H1 (cell line): Measurements from ENCODE around the gene BBS9. TPM values are rescaled to one million over a fixed set of nuclear protein-coding genes. Genes with fewer than 3 reads are reported as not detected.
A peak's percentile ranks its signal among the peaks of the same experiment; 100 is the strongest.

Experiments
- CTCF ChIA-PET: fragments of 300-600 bp; sonication (Branson Sonifier 250); formaldehyde crosslinking; loops from one replicate; lab custom pipeline; 2021; ENCODE audit not compliant: partially characterized antibody; lab: Charles Lee
- POLR2A ChIA-PET: fragments of 300-600 bp; sonication (Branson Sonifier 250); formaldehyde crosslinking; loops from one replicate; lab custom pipeline; 2021; ENCODE audit warnings: inconsistent platforms; ENCODE audit not compliant: partially characterized antibody; lab: Charles Lee
- DNase-seq, 2 experiments: peaks; one replicate each; pipeline versions ENCODE4 v3.0.0 to v3.0.0-alpha.2; 2010 to 2022; ENCODE audit warnings: low spot score in 2 of 2, low read depth in 1 of 2, mixed read lengths in 1 of 2
- FAIRE-seq: peaks from 2 replicates; lab custom pipeline; 2011; peaks lifted over from hg19 to GRCh38; lab: Jason Lieb, UNC
- H2AFZ ChIP-seq: 2 replicates; pipeline ENCODE4 v1.8.1; 2012; ENCODE audit warnings: low read length, inconsistent platforms
- H2AK5ac ChIP-seq: 2 replicates; pipeline ENCODE4 v1.6.1; 2013; ENCODE audit warnings: low read depth, low read length
- H2BK120ac ChIP-seq: replicated peaks from 2 replicates; pipeline ENCODE3; 2013; ENCODE audit warnings: low read depth, low read length, inconsistent platforms
- H2BK12ac ChIP-seq: 2 replicates; pipeline ENCODE4 v1.6.1; 2013; ENCODE audit warnings: low read depth, low read length
- H2BK15ac ChIP-seq: 2 replicates; pipeline ENCODE4 v1.6.1; 2013; ENCODE audit warnings: low read length
- H2BK20ac ChIP-seq: 2 replicates; pipeline ENCODE4 v1.6.1; 2013; ENCODE audit warnings: low read length
- H2BK5ac ChIP-seq: 2 replicates; pipeline ENCODE4 v1.6.1; 2013; ENCODE audit warnings: low read depth, low read length
- H3K14ac ChIP-seq: 2 replicates; pipeline ENCODE4 v1.6.1; 2013; ENCODE audit warnings: inconsistent platforms; ENCODE audit not compliant: insufficient read length
- H3K18ac ChIP-seq: 2 replicates; pipeline ENCODE4 v1.6.1; 2013; ENCODE audit warnings: low read length; ENCODE audit errors: extremely low read depth
- H3K23ac ChIP-seq: 2 replicates; pipeline ENCODE4 v1.6.1; 2013; ENCODE audit warnings: inconsistent platforms; ENCODE audit not compliant: insufficient read length
- H3K23me2 ChIP-seq: 2 replicates; pipeline ENCODE4 v1.6.1; 2013; ENCODE audit warnings: low read depth, low read length
- H3K27ac ChIP-seq: 2 replicates; pipeline ENCODE4 v1.6.1; 2011; ENCODE audit warnings: low read depth, low read length, inconsistent platforms
- H3K27me3 ChIP-seq, 4 experiments: replicated peaks in 1 of 4; 1 replicate in 1 of 4; 2 replicates in 3 of 4; pipeline versions ENCODE4 v1.6.1 to v1.8.1; 2011 to 2013; ENCODE audit warnings: low read length in 3 of 4, mild to moderate bottlenecking in 3 of 4, inconsistent platforms in 2 of 4, mixed read lengths in 2 of 4, moderate library complexity in 1 of 4; ENCODE audit not compliant: control insufficient read depth in 3 of 4, insufficient read depth in 3 of 4; ENCODE audit errors: extremely low read depth in 1 of 4
- H3K36me3 ChIP-seq, 4 experiments: 2 replicates each; pipeline versions ENCODE4 v1.6.1 to v1.8.1; 2011 to 2013; ENCODE audit warnings: mild to moderate bottlenecking in 4 of 4, low read length in 3 of 4, moderate library complexity in 2 of 4, control low read depth in 1 of 4, inconsistent platforms in 1 of 4; ENCODE audit not compliant: insufficient read depth in 4 of 4, control insufficient read depth in 2 of 4
- H3K4ac ChIP-seq: replicated peaks from 2 replicates; pipeline ENCODE3; 2013; ENCODE audit warnings: low read length, low read depth, mixed read lengths, inconsistent platforms; ENCODE audit not compliant: insufficient read length
- H3K4me1 ChIP-seq, 4 experiments: replicated peaks in 1 of 4; 1 replicate in 1 of 4; 2 replicates in 3 of 4; pipeline versions ENCODE4 v1.6.1 to v1.8.1; 2011 to 2013; ENCODE audit warnings: low read length in 3 of 4, inconsistent platforms in 2 of 4, mixed read lengths in 1 of 4; ENCODE audit not compliant: insufficient read depth in 4 of 4, control insufficient read depth in 3 of 4
- H3K4me2 ChIP-seq, 2 experiments: 2 replicates each; pipeline versions ENCODE4 v1.6.1 to v1.8.1; 2011 to 2013; ENCODE audit warnings: low read depth in 2 of 2, low read length in 2 of 2, control low read depth in 1 of 2, inconsistent platforms in 1 of 2, mild to moderate bottlenecking in 1 of 2; ENCODE audit not compliant: insufficient read depth in 1 of 2
- H3K4me3 ChIP-seq, 4 experiments: fragments of 200-600, 300-600 bp in 1 of 4; sonication (generic), shearing (Covaris generic), sonication (Bioruptor Twin) in 1 of 4; 2 replicates each; pipeline versions ENCODE4 v1.5.1 to v1.8.1; 2011 to 2016; ENCODE audit warnings: low read length in 4 of 4, low read depth in 3 of 4, control low read depth in 2 of 4, inconsistent platforms in 2 of 4, mild to moderate bottlenecking in 2 of 4, mixed read lengths in 1 of 4, moderate library complexity in 1 of 4; ENCODE audit not compliant: insufficient read depth in 2 of 4; ENCODE audit errors: extremely low read depth in 1 of 4
- H3K56ac ChIP-seq: replicated peaks from 2 replicates; pipeline ENCODE3; 2013; ENCODE audit warnings: low read depth, mild to moderate bottlenecking, mixed read lengths, low read length, inconsistent platforms; ENCODE audit not compliant: insufficient read length
- H3K79me1 ChIP-seq: 2 replicates; pipeline ENCODE4 v1.6.1; 2013; ENCODE audit warnings: low read depth, low read length, control low read depth
- H3K79me2 ChIP-seq, 2 experiments: 2 replicates each; pipeline versions ENCODE4 v1.6.1 to v1.8.1; 2012 to 2013; ENCODE audit warnings: low read length in 2 of 2, mild to moderate bottlenecking in 2 of 2, inconsistent platforms in 1 of 2; ENCODE audit not compliant: insufficient read depth in 2 of 2, control insufficient read depth in 1 of 2
- H3K9ac ChIP-seq, 4 experiments: replicated peaks in 1 of 4; 1 replicate in 1 of 4; 2 replicates in 3 of 4; pipeline versions ENCODE4 v1.6.1 to v1.8.1; 2011 to 2013; ENCODE audit warnings: low read depth in 3 of 4, low read length in 3 of 4, control low read depth in 2 of 4, mild to moderate bottlenecking in 2 of 4, moderate library complexity in 2 of 4, inconsistent platforms in 1 of 4; ENCODE audit errors: extremely low read depth in 1 of 4
- H3K9me3 ChIP-seq, 2 experiments: 2 replicates each; pipeline versions ENCODE4 v1.6.1 to v1.8.1; 2012 to 2013; ENCODE audit warnings: mild to moderate bottlenecking in 2 of 2, moderate library complexity in 2 of 2, control low read depth in 1 of 2, inconsistent platforms in 1 of 2, low read depth in 1 of 2, low read length in 1 of 2, mixed read lengths in 1 of 2; ENCODE audit not compliant: insufficient read depth in 2 of 2
- H4K20me1 ChIP-seq, 2 experiments: replicated peaks in 1 of 2; 2 replicates each; pipeline versions ENCODE3 to v1.8.1; 2011 to 2013; ENCODE audit warnings: inconsistent platforms in 2 of 2, low read length in 2 of 2, mild to moderate bottlenecking in 1 of 2; ENCODE audit not compliant: insufficient read depth in 2 of 2, control insufficient read depth in 1 of 2
- H4K5ac ChIP-seq: 2 replicates; pipeline ENCODE4 v1.6.1; 2013; ENCODE audit warnings: low read length, low read depth, mixed read lengths, inconsistent platforms; ENCODE audit not compliant: insufficient read length
- H4K8ac ChIP-seq: 2 replicates; pipeline ENCODE4 v1.8.0; 2013; ENCODE audit warnings: mild to moderate bottlenecking, moderate library complexity, low read length, inconsistent platforms; ENCODE audit not compliant: insufficient read depth; ENCODE audit errors: extremely low read depth
- H4K91ac ChIP-seq: replicated peaks from 2 replicates; pipeline ENCODE3; 2013; ENCODE audit warnings: low read length, mixed read lengths, inconsistent platforms; ENCODE audit not compliant: insufficient read length
- EGR1 ChIP-seq: IDR thresholded peaks from 2 replicates; pipeline ENCODE4 v1.6.1; 2011; ENCODE audit warnings: low read depth, low read length, borderline replicate concordance
- GTF2F1 ChIP-seq: IDR thresholded peaks from 2 replicates; pipeline ENCODE4 v1.6.1; 2012; ENCODE audit warnings: low read depth, low read length, improper control_type of control experiment, borderline replicate concordance
- HDAC2 ChIP-seq, 2 experiments: fragments of 300-600 bp in 1 of 2; sonication (generic) in 1 of 2; IDR thresholded peaks; 2 replicates each; pipeline ENCODE4 v1.6.1; 2011 to 2012; ENCODE audit warnings: low read depth in 2 of 2, low read length in 2 of 2, mild to moderate bottlenecking in 2 of 2, moderate library complexity in 2 of 2, borderline replicate concordance in 1 of 2, inconsistent platforms in 1 of 2
- HDAC6 ChIP-seq: IDR thresholded peaks from one replicate; pipeline ENCODE4 v1.7.1; 2012; ENCODE audit warnings: low read depth, mild to moderate bottlenecking, inconsistent platforms, low read length, moderate library complexity
- KDM5A ChIP-seq: fragments of 200-600 bp; IDR thresholded peaks from 2 replicates; pipeline ENCODE4 v1.7.1; 2012; ENCODE audit warnings: mild to moderate bottlenecking, low read length, inconsistent platforms, mixed read lengths
- POLR2A ChIP-seq, 2 experiments: IDR thresholded peaks; 1 replicate in 1 of 2; 2 replicates in 1 of 2; pipeline ENCODE4 v1.6.1; 2011; ENCODE audit warnings: low read depth in 2 of 2, low read length in 2 of 2, mild to moderate bottlenecking in 2 of 2; ENCODE audit errors: control extremely low read depth in 1 of 2
- POLR2AphosphoS5 ChIP-seq: IDR thresholded peaks from 2 replicates; pipeline ENCODE4 v1.6.1; 2011; ENCODE audit warnings: low read depth, low read length
- SIX5 ChIP-seq: IDR thresholded peaks from 2 replicates; pipeline ENCODE4 v1.6.1; 2011; ENCODE audit warnings: mild to moderate bottlenecking, low read depth, low read length
- TAF1 ChIP-seq: IDR thresholded peaks from 2 replicates; pipeline ENCODE4 v1.6.1; 2011; ENCODE audit warnings: mild to moderate bottlenecking, low read depth, low read length
- TAF7 ChIP-seq: optimal IDR thresholded peaks from 2 replicates; pipeline ENCODE3; 2011; ENCODE audit warnings: low read depth, mild to moderate bottlenecking, inconsistent platforms, low read length, moderate library complexity, borderline replicate concordance
- TBP ChIP-seq: IDR thresholded peaks from 2 replicates; pipeline ENCODE4 v1.6.1; 2011; ENCODE audit warnings: low read depth, low read length, improper control_type of control experiment
- USF2 ChIP-seq: IDR thresholded peaks from 2 replicates; pipeline ENCODE4 v1.6.1; 2011; ENCODE audit warnings: low read length, improper control_type of control experiment
- whole genome bisulfite sequencing, 2 experiments: shearing (Covaris generic) in 1 of 2; methylation state at CpG; one replicate each; pipeline versions ENCODE4 v1.1.6 to v1.1.7; 2013 to 2015; ENCODE audit warnings: low lambda C conversion rate in 2 of 2, mixed read lengths in 2 of 2, inconsistent platforms in 1 of 2, low coverage in 1 of 2, missing lambda C conversion rate in 1 of 2; ENCODE audit not compliant: insufficient replicate concordance in 2 of 2, insufficient coverage in 1 of 2, insufficient read length in 1 of 2; ENCODE audit errors: extremely low coverage in 1 of 2, missing lambda C conversion rate in 1 of 2; 5-methylcytosine and 5-hydroxymethylcytosine counted together
- polyA plus RNA-seq, 7 experiments: library from polyadenylated mRNA; depleted of rRNA in 3 of 7; stranded (reverse) in 5 of 7; unstranded in 2 of 7; fragments of >200 nt in 5 of 7; fragments of 200-250 nt in 2 of 7; gene quantifications; 1 replicate in 5 of 7; 2 replicates in 1 of 7; 4 replicates in 1 of 7; pipeline versions ENCODE4 v1.2.1 to v1.2.3, GENCODE V29; 2011 to 2013; ENCODE audit warnings: missing spikeins in 2 of 7, mixed read lengths in 2 of 7
- total RNA-seq: library from RNA; stranded (reverse); fragmentation: NEBNext Ultra II Directional; extraction: Animal tissue kit (Norgen Biotek cat#: 25700); gene quantifications from 2 replicates; pipeline ENCODE4 v1.2.1, GENCODE V29; 2021

The BBS9 gene
- total and polyA plus RNA-seq, 2 of the 8 experiments (the other 6 are each of a cell fraction or from before 2014, with no cell fraction given): 22.3 to 37.0 TPM

DNA sequence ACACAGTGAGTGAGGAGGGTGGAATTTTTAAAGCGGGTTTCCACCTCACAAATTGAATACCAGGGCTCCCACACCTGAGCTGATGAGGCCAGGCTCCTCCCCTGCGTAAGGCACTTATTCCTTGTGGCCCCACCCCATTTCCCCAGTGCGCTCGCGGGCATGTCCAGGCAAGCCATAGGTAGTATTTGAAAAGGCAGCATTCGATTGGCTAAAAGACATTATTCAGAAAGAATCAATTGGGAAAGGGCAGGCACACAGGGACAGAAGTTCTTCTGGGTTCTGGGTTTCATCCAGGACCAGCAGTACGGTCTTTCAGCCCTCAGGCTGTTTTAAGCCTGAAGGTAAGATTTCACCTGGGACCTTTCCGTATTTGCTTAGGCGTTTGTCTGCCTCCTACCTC is 222.3 kb downstream of the BBS9 start:
- Histone ChIP-seq H3K23me2 (no peaks in the 10 kb centered on the region), H2AK5ac (no peak overlapping the region), H2AFZ (peak overlapping the region; percentile 20; the same call in 1 of the 2 replicates), H3K4me3 (peak overlapping the region; percentile 24 to 55 (median 28); a peak in 5 of 8 replicates), H2BK15ac (no peak overlapping the region), H3K4me1 (peaks cover 0 to 10% (median 0%) of the 10 kb centered on the region in 4 experiments; a peak in 1 of 7 replicates), H3K9me3 (no peaks in the 10 kb centered on the region), H2BK5ac (peak overlapping the region; percentile 84), H3K79me1 (no peaks in the 10 kb centered on the region), H3K79me2 (peaks cover 0 to 43% of the 10 kb centered on the region in 2 experiments; a peak in 2 of 4 replicates), H3K18ac (peak overlapping the region; percentile 62; the same call in 1 of the 2 replicates), H2BK20ac (no peak overlapping the region), H3K14ac (no peak overlapping the region), H3K36me3 (no peaks in the 10 kb centered on the region), H4K91ac (peak overlapping the region; percentile 56), H2BK120ac (peak overlapping the region; percentile 24), H3K27ac (peak overlapping the region; percentile 72; the same call in 1 of the 2 replicates), H4K5ac (peak overlapping the region; percentile 99), H4K20me1 (no peaks in the 10 kb centered on the region), H4K8ac (no peak overlapping the region), H3K4me2 (peak overlapping the region; percentile 51 to 66; a peak in 3 of 4 replicates), H3K56ac (no peak overlapping the region), H3K23ac (no peak overlapping the region), H2BK12ac (no peak overlapping the region; the same call in 1 of the 2 replicates), H3K4ac (no peak overlapping the region), H3K27me3 (no peaks in the 10 kb centered on the region), H3K9ac (peak overlapping the region in 1 of 4 experiments; percentile 4; a peak in 1 of 7 replicates)
- WGBS, 2 experiments: 54% methylated on average over 9 of the region's 9 CpGs; no CpG with 5 or more reads in 1 of the 2 experiments
- CTCF ChIA-PET: interaction anchor here (0.6 to 0.9 kb wide), 2 partner anchors 12 to 18 kb away, joined by 3 to 4 read pairs; no protein-coding TSS in a partner anchor
- POLR2A ChIA-PET: no interaction called here
- TF ChIP-seq TAF7 (peak; percentile 57), USF2 (no peak), HDAC6 (no peak), TAF1 (peak; percentile 79), POLR2A (IDR thresholded peaks at IDR 0.05; ENCODE audit: control extremely low read depth in 1 of 2, low read depth in 2 of 2, low read length in 2 of 2) (peak; percentile 52 to 91), GTF2F1 (no peak), KDM5A (no peak), TBP (peak; percentile 74), EGR1 (no peak), POLR2AphosphoS5 (peak; percentile 68), HDAC2 (IDR thresholded peaks at IDR 0.05; ENCODE audit: borderline replicate concordance in 1 of 2, low read depth in 2 of 2, low read length in 2 of 2) (no peak), SIX5 (no peak)
- DNase-seq: peak; percentile 50 to 54
- peak; percentile 71 for FAIRE-seq
